Stomach (tissue), 9 donors: ENCODE results near the gene WWOX. TPM values are rescaled to one million over a fixed set of nuclear protein-coding genes. Genes with fewer than 3 reads are reported as not detected.
A peak's percentile ranks its signal among the peaks of the same experiment; 100 is the strongest.

Experiments used
- DNase-seq, 2 donors: peaks; one replicate each; pipeline versions ENCODE4 v3.0.0 to v3.0.0-alpha.2; 2013 to 2019
- H3K27ac ChIP-seq, 5 donors: fragments of 200-600 bp in 4 of 5; sonication (generic) in 4 of 5; one replicate each; pipeline ENCODE4 v1.5.1; 2013 to 2019; ENCODE audit warnings: mild to moderate bottlenecking in 1 of 5, moderate library complexity in 1 of 5
- H3K27me3 ChIP-seq, 3 donors: fragments of 200-600 bp; sonication (generic); one replicate each; pipeline ENCODE4 v1.5.1; 2017 to 2019; ENCODE audit warnings: mixed run types in 1 of 3
- H3K36me3 ChIP-seq, 4 donors: fragments of 200-600 bp; sonication (generic); 1 replicate in 3 of 4; 2 replicates in 1 of 4; pipeline ENCODE4 v1.5.1; 2016 to 2019
- H3K4me1 ChIP-seq, 4 donors: fragments of 200-600 bp; sonication (generic); one replicate each; pipeline ENCODE4 v1.5.1; 2016 to 2019
- H3K4me3 ChIP-seq, 4 donors: fragments of 200-600 bp; sonication (generic) in 3 of 4; one replicate each; pipeline ENCODE4 v1.5.1; 2016 to 2019; ENCODE audit warnings: mild to moderate bottlenecking in 1 of 4
- H3K9me3 ChIP-seq, 4 donors: fragments of 200-600 bp; sonication (generic); one replicate each; pipeline ENCODE4 v1.5.1; 2016 to 2019
- CTCF ChIP-seq, 7 experiments: fragments of 450-650 bp in 4 of 7; fragments of 200-600 bp in 3 of 7; sonication (generic) in 3 of 7; IDR thresholded peaks; one replicate each; pipeline ENCODE4 v1.5.1; 2016 to 2019; ENCODE audit warnings: antibody characterized with exemption in 7 of 7, control low read depth in 2 of 7, mild to moderate bottlenecking in 1 of 7
- EP300 ChIP-seq: sonication (generic); formaldehyde crosslinking; IDR thresholded peaks from one replicate; pipeline ENCODE4 v1.6.1; 2017; ENCODE audit warnings: antibody characterized with exemption
- POLR2A ChIP-seq, 4 donors: fragments of 450-650 bp; IDR thresholded peaks; one replicate each; pipeline ENCODE4 v1.6.1; 2016; ENCODE audit warnings: antibody characterized with exemption in 4 of 4, control low read depth in 2 of 4, mild to moderate bottlenecking in 1 of 4, moderate library complexity in 1 of 4
- POLR2AphosphoS5 ChIP-seq, 3 donors: sonication (generic); formaldehyde crosslinking; IDR thresholded peaks; one replicate each; pipeline ENCODE4 v1.6.1; 2016; ENCODE audit warnings: antibody characterized with exemption in 3 of 3
- WGBS, 5 donors: extraction: QIAGEN DNeasy Blood & Tissue Kit in 3 of 5; methylation state at CpG; one replicate each; pipeline versions ENCODE4 v1.1.5 to v1.1.7; 2013 to 2018; 5-methylcytosine and 5-hydroxymethylcytosine counted together
- intact Hi-C: fragments of 100-400 bp; cut with DNase I; formaldehyde crosslinking; loops from one replicate; pipeline ENCODE4 v1.15.1; 2023; ENCODE audit warnings: low total_unique reads
- polyA plus RNA-seq, 3 donors: library from polyadenylated mRNA; stranded (reverse); fragments of 200-250 nt; gene quantifications; one replicate each; pipeline ENCODE4 v1.2.3, GENCODE V29; 2013
- total RNA-seq, 5 donors: library from RNA; depleted of rRNA; stranded (reverse); fragments of >200 nt; gene quantifications; one replicate each; pipeline versions ENCODE4 v1.1.0 to v1.2.3, GENCODE V29; 2014 to 2016
- donor health status: healthy with polysubstance abuse.
- donor health status: Bipolar disorder and iron deficiency.
- donor health status: healthy.

The WWOX gene
- total and polyA plus RNA-seq, 8 donors, result 7.7 to 129 (median 48.7) TPM

DNA sequence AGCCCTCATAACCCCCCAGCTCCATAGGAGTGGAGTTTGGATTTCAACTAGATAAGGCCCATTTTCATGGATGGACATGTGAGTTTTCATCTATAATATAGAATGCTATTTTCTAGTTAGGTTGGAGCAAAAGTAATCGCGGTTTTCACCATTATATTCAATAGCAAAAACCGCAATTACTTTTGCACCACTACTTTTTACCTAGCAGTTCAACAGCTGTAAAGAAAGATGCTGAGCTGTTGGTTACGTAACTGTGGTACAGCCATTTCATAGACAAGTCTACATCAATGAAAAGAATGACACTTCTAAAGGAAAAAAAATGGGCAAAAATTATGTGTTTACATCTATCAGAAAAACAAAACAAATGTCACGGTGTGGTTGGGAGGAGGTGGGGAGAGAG is 993.4 kb downstream of the WWOX start:
- 86 to 97% (median 93%) methylated on average over 5 of the region's 5 CpGs for WGBS, 5 donors
- Histone ChIP-seq H3K4me1 (peaks cover 0 to 23% (median 0%) of the 10 kb centered on the region in 4 donors), H3K9me3 (no peaks in the 10 kb centered on the region), H3K27ac (no peak overlapping the region), H3K4me3 (no peak overlapping the region), H3K36me3 (no peaks in the 10 kb centered on the region), H3K27me3 (no peaks in the 10 kb centered on the region)
- intact Hi-C loops, result no loop called here
- DNase-seq, result no peak
- TF ChIP-seq EP300, result no peak
- no peak for TF ChIP-seq CTCF (IDR thresholded peaks at IDR 0.05)
- no peak for TF ChIP-seq POLR2A (IDR thresholded peaks at IDR 0.05)
- no peak for TF ChIP-seq POLR2AphosphoS5 (IDR thresholded peaks at IDR 0.05)

DNA sequence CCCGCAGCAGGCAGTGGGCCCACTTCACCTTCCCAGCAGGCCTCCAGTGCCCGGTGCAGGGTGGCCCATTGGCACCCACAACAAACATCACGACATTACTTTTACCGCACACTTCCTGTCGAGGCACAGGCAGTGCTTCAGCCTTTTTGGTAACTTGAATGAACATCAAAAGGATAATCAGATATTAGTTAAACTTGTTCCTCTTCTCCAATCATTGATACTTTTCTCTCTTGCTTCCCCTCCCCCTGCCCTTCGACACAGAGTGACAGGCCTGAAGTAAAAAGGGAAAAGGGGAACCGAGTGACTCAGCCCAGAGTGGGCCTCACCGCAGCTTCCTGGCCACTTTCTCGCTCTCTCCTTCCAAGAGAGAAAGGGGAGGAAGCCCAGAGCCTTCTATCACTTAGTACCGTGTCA is 994.1 kb downstream of the WWOX start:
- no peaks in the 10 kb centered on the region for H3K27me3 ChIP-seq
- intact Hi-C loops, result no loop called here
- peak in 1 of 2 donors; percentile 34 for DNase-seq
- no peaks in the 10 kb centered on the region for H3K9me3 ChIP-seq
- WGBS, 5 donors, result 47 to 74% (median 72%) methylated on average over 10 of the region's 10 CpGs
- H3K4me1 ChIP-seq, result peaks cover 0 to 23% (median 0%) of the 10 kb centered on the region in 4 donors
- TF ChIP-seq CTCF (IDR thresholded peaks at IDR 0.05) (no peak), EP300 (no peak), POLR2AphosphoS5 (IDR thresholded peaks at IDR 0.05) (no peak), POLR2A (IDR thresholded peaks at IDR 0.05) (no peak)
- no peak overlapping the region for H3K27ac ChIP-seq
- H3K4me3 ChIP-seq, result no peak overlapping the region
- H3K36me3 ChIP-seq, result no peaks in the 10 kb centered on the region

GRCh38 chr16:79096246-79096645 is 996.8 kb downstream of the WWOX start:
- 89 to 97% (median 93%) methylated on average over 7 of the region's 7 CpGs for whole genome bisulfite sequencing, 5 donors
- peaks cover 0 to 12% (median 0%) of the 10 kb centered on the region in 4 donors for H3K4me1 ChIP-seq
- TF ChIP-seq POLR2AphosphoS5 (IDR thresholded peaks at IDR 0.05) (no peak), EP300 (no peak), POLR2A (IDR thresholded peaks at IDR 0.05) (no peak), CTCF (IDR thresholded peaks at IDR 0.05) (no peak)
- no peak overlapping the region for H3K27ac ChIP-seq
- no peaks in the 10 kb centered on the region for H3K36me3 ChIP-seq
- H3K4me3 ChIP-seq, result no peak overlapping the region
- H3K27me3 ChIP-seq, result no peaks in the 10 kb centered on the region
- no peaks in the 10 kb centered on the region for H3K9me3 ChIP-seq
- no peak for DNase-seq
- intact Hi-C loops, result no loop called here

- no peaks in the 10 kb centered on the region for H3K36me3 ChIP-seq
- H3K4me3 ChIP-seq, result no peak overlapping the region
- no peaks in the 10 kb centered on the region for H3K9me3 ChIP-seq
- H3K27me3 ChIP-seq, result no peaks in the 10 kb centered on the region
- intact Hi-C loops, result no loop called here
- 82 to 94% (median 89%) methylated on average over 7 of the region's 7 CpGs for WGBS, 5 donors
- DNase-seq, result peak in 1 of 2 donors; percentile 12
- peaks cover 0 to 10% (median 0%) of the 10 kb centered on the region in 4 donors for H3K4me1 ChIP-seq
- no peak overlapping the region for H3K27ac ChIP-seq
- no peak for TF ChIP-seq EP300
- no peak for TF ChIP-seq POLR2AphosphoS5 (IDR thresholded peaks at IDR 0.05)
- TF ChIP-seq CTCF (IDR thresholded peaks at IDR 0.05), result no peak
- no peak for TF ChIP-seq POLR2A (IDR thresholded peaks at IDR 0.05)
These were observed 997.7 kb downstream of the WWOX start for GRCh38 chr16:79097166-79097565.
